K562 (cell line): Measurements from ENCODE around the gene GAB1. TPM values are rescaled to one million over a fixed set of nuclear protein-coding genes. Genes with fewer than 3 reads are reported as not detected.

Experiments
- BRCA1 ChIP-seq, 2 experiments: fragments of 450-650 bp in 1 of 2; sonication (generic) in 1 of 2; formaldehyde crosslinking in 1 of 2; IDR thresholded peaks; 2 replicates each; pipeline versions ENCODE4 v1.5.0 to v1.6.1; 2017 to 2020; ENCODE audit warnings: mild to moderate bottlenecking in 1 of 2, missing genetic modification reagents in 1 of 2
- BRF1 ChIP-seq: IDR thresholded peaks from 3 replicates; pipeline ENCODE4 v1.6.1; 2011; ENCODE audit warnings: borderline replicate concordance, mild to moderate bottlenecking; ENCODE audit not compliant: insufficient read length; ENCODE audit errors: extremely low read depth
- ELF4 ChIP-seq: fragments of 450-650 bp; formaldehyde crosslinking; IDR thresholded peaks from 2 replicates; pipeline ENCODE4 v1.4.0; 2022; ENCODE audit warnings: missing genetic modification characterization
- EP400 ChIP-seq: fragments of 450-650 bp; IDR thresholded peaks from 2 replicates; pipeline ENCODE4 v1.6.1; 2017; ENCODE audit warnings: antibody characterized with exemption, mild to moderate bottlenecking, moderate library complexity
- FOXJ2 ChIP-seq: fragments of 200-800 bp; sonication (Bioruptor generic); IDR thresholded peaks from 2 replicates; pipeline ENCODE4 v1.6.1; 2016; ENCODE audit warnings: missing genetic modification characterization, missing compliant biosample characterization
- GTF2F1 ChIP-seq: IDR thresholded peaks from 2 replicates; pipeline ENCODE4 v1.6.1; 2011; ENCODE audit warnings: low read depth, low read length, improper control_type of control experiment
- HCFC1 ChIP-seq: IDR thresholded peaks from 2 replicates; pipeline ENCODE4 v1.6.1; 2012; ENCODE audit warnings: low read depth, low read length, improper control_type of control experiment
- KAT2B ChIP-seq: IDR thresholded peaks from one replicate; pipeline ENCODE4 v1.6.1; 2012; ENCODE audit warnings: low read depth, mild to moderate bottlenecking, control low read depth, inconsistent platforms, low read length, moderate library complexity
- KLF1 ChIP-seq: fragments of 450-650 bp; IDR thresholded peaks from 2 replicates; pipeline ENCODE4 v1.6.1; 2016; ENCODE audit warnings: missing genetic modification characterization, missing compliant biosample characterization
- NFIC ChIP-seq: fragments of 450-650 bp; IDR thresholded peaks from 2 replicates; pipeline ENCODE4 v1.6.1; 2017; ENCODE audit warnings: mild to moderate bottlenecking, inconsistent platforms
- SRF ChIP-seq, 2 experiments: fragments of 250-450, 450-650 bp in 1 of 2; sonication (Bioruptor Pico) in 1 of 2; sonication (generic) in 1 of 2; formaldehyde crosslinking; IDR thresholded peaks; 2 replicates each; pipeline versions ENCODE4 v1.5.0 to v1.5.1; 2020 to 2022; ENCODE audit warnings: mild to moderate bottlenecking in 1 of 2, missing genetic modification reagents in 1 of 2
- TAF15 ChIP-seq: fragments of 200-400 bp; formaldehyde crosslinking; IDR thresholded peaks from 2 replicates; pipeline ENCODE4 v1.6.1; 2017; ENCODE audit warnings: mild to moderate bottlenecking, low read depth, low read length, moderate library complexity
- ZSCAN32 ChIP-seq: fragments of 450-650 bp; formaldehyde crosslinking; IDR thresholded peaks from 2 replicates; pipeline ENCODE4 v1.4.0; 2020; ENCODE audit warnings: mild to moderate bottlenecking, moderate library complexity
- polyA plus RNA-seq, 8 experiments: library from polyadenylated mRNA; depleted of rRNA in 4 of 8; stranded (reverse) in 5 of 8; unstranded in 3 of 8; fragments of >200 nt; fragmentation: Nextera tagmentation in 2 of 8; fragmentation: Illumina TruSeq in 1 of 8; extraction: Ambion mirVana in 2 of 8; extraction: Trizol in 1 of 8; gene quantifications; 2 replicates each; pipeline versions ENCODE4 v1.2.1 to v1.2.3, GENCODE V29; 2011 to 2014; ENCODE audit warnings: inconsistent platforms in 1 of 8, missing spikeins in 1 of 8
- total RNA-seq, 7 experiments: library from RNA; depleted of rRNA in 6 of 7; stranded (reverse); fragments of >200 nt in 6 of 7; fragmentation: Illumina TruSeq in 2 of 7; extraction: Trizol in 2 of 7; gene quantifications; 2 replicates each; pipeline versions ENCODE4 v1.2.1 to v1.2.3, GENCODE V29; 2011 to 2021; ENCODE audit warnings: low replicate concordance in 1 of 7
- TF ChIP-seq, protein P1 (sequence below), 2 experiments: fragments of 450-650 bp; IDR thresholded peaks; 2 replicates each; pipeline ENCODE4 v1.6.1; 2018; ENCODE audit warnings: mild to moderate bottlenecking in 2 of 2, low read depth in 1 of 2; ENCODE audit not compliant: partially characterized antibody in 2 of 2
- TF ChIP-seq, protein P2 (sequence below): sonication (generic); formaldehyde crosslinking; IDR thresholded peaks from 2 replicates; pipeline ENCODE4 v1.8.0; 2022; ENCODE audit warnings: mild to moderate bottlenecking, missing genetic modification reagents
- TF ChIP-seq, protein P3 (sequence below): fragments of 250-450 bp; sonication (Bioruptor Pico); IDR thresholded peaks from 2 replicates; pipeline ENCODE4 v1.5.0; 2020; ENCODE audit warnings: mild to moderate bottlenecking
- TF ChIP-seq, protein P4 (sequence below), 2 experiments: fragments of 450-650 bp; conservative IDR thresholded peaks; 2 replicates each; pipeline ENCODE4 v1.6.1; 2017; ENCODE audit warnings: mild to moderate bottlenecking in 2 of 2, moderate library complexity in 2 of 2
- TF ChIP-seq, protein P5 (sequence below): fragments of 450-650 bp; IDR thresholded peaks from 2 replicates; pipeline ENCODE4 v1.6.1; 2016; ENCODE audit warnings: low read depth, mild to moderate bottlenecking, moderate library complexity

GAB1 gene
- total and polyA plus RNA-seq, 9 of the 15 experiments (the other 6 are each of a cell fraction or from before 2014, with no cell fraction given) = 1.3 to 14.6 (median 7.5) TPM

DNA sequence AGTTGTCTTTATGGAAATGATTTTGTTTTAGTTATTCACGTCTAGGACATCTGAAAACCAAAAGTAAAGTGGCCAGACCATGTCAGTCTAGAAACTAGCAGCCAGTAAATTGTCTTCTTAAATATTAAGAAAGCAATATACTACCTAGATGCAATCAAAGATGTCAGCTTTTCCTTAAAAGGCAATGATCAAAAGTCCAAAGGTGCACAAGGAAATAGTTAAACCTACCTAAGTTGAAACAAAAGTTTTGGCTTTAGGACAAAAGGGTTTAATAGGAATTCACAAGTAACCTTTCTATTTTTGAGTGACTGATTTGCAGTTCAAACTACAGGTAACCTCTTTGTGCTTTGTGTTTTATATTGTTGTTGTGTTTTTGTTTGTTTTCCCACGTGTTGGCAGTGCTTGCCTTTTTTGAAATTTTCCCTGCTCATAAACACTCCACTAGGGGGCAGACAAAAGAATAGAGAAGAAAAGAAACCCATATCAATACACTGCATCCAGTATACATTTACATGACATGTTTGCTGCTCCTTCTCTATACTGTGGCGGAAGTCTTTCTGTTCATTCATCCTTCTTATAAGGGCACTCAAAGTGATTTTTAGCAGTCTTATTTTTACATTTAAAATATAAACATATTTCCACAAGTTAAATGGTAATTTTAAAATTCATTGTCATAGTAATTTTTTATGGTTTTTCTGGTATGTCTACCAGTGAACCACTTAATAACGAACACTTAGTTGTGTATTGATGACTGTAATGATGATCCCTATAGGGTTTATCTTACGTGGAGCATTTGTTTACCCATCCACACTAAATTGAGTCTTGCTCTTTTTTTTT, 62.7 kb downstream of the GAB1 start (continued):
- TF ChIP-seq, protein P1, sequence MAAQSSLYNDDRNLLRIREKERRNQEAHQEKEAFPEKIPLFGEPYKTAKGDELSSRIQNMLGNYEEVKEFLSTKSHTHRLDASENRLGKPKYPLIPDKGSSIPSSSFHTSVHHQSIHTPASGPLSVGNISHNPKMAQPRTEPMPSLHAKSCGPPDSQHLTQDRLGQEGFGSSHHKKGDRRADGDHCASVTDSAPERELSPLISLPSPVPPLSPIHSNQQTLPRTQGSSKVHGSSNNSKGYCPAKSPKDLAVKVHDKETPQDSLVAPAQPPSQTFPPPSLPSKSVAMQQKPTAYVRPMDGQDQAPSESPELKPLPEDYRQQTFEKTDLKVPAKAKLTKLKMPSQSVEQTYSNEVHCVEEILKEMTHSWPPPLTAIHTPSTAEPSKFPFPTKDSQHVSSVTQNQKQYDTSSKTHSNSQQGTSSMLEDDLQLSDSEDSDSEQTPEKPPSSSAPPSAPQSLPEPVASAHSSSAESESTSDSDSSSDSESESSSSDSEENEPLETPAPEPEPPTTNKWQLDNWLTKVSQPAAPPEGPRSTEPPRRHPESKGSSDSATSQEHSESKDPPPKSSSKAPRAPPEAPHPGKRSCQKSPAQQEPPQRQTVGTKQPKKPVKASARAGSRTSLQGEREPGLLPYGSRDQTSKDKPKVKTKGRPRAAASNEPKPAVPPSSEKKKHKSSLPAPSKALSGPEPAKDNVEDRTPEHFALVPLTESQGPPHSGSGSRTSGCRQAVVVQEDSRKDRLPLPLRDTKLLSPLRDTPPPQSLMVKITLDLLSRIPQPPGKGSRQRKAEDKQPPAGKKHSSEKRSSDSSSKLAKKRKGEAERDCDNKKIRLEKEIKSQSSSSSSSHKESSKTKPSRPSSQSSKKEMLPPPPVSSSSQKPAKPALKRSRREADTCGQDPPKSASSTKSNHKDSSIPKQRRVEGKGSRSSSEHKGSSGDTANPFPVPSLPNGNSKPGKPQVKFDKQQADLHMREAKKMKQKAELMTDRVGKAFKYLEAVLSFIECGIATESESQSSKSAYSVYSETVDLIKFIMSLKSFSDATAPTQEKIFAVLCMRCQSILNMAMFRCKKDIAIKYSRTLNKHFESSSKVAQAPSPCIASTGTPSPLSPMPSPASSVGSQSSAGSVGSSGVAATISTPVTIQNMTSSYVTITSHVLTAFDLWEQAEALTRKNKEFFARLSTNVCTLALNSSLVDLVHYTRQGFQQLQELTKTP (IDR thresholded peaks at IDR 0.05; ENCODE audit: low read depth in 1 of 2, partially characterized antibody in 2 of 2) = no peak
- TF ChIP-seq HCFC1 (no peak), KLF1 (no peak), SRF (CRISPR knock-in tag; IDR thresholded peaks at IDR 0.05) (peak in 1 of 2 experiments; percentile 84; a peak in 1 of 4 replicates), TAF15 (no peak), NFIC (peak; percentile 25; the same call in 1 of the 2 replicates), EP400 (no peak), GTF2F1 (no peak), FOXJ2 (tag) (no peak), ZSCAN32 (CRISPR knock-in tag) (no peak), BRCA1 (IDR thresholded peaks at IDR 0.05) (no peak), BRCA1 (CRISPR knock-in tag; IDR thresholded peaks at IDR 0.05) (no peak), ELF4 (no peak), KAT2B (no peak), BRF1 (no peak)
- TF ChIP-seq, protein P2, sequence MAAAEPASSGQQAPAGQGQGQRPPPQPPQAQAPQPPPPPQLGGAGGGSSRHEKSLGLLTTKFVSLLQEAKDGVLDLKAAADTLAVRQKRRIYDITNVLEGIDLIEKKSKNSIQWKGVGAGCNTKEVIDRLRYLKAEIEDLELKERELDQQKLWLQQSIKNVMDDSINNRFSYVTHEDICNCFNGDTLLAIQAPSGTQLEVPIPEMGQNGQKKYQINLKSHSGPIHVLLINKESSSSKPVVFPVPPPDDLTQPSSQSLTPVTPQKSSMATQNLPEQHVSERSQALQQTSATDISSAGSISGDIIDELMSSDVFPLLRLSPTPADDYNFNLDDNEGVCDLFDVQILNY (CRISPR knock-in tag) = no peak
- TF ChIP-seq, protein P3, sequence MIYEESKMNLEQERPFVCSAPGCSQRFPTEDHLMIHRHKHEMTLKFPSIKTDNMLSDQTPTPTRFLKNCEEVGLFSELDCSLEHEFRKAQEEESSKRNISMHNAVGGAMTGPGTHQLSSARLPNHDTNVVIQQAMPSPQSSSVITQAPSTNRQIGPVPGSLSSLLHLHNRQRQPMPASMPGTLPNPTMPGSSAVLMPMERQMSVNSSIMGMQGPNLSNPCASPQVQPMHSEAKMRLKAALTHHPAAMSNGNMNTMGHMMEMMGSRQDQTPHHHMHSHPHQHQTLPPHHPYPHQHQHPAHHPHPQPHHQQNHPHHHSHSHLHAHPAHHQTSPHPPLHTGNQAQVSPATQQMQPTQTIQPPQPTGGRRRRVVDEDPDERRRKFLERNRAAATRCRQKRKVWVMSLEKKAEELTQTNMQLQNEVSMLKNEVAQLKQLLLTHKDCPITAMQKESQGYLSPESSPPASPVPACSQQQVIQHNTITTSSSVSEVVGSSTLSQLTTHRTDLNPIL (CRISPR knock-in tag) = no peak
- TF ChIP-seq, protein P4, sequence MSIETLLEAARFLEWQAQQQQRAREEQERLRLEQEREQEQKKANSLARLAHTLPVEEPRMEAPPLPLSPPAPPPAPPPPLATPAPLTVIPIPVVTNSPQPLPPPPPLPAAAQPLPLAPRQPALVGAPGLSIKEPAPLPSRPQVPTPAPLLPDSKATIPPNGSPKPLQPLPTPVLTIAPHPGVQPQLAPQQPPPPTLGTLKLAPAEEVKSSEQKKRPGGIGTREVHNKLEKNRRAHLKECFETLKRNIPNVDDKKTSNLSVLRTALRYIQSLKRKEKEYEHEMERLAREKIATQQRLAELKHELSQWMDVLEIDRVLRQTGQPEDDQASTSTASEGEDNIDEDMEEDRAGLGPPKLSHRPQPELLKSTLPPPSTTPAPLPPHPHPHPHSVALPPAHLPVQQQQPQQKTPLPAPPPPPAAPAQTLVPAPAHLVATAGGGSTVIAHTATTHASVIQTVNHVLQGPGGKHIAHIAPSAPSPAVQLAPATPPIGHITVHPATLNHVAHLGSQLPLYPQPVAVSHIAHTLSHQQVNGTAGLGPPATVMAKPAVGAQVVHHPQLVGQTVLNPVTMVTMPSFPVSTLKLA (conservative IDR thresholded peaks at IDR 0.05) = peak; percentile 85 to 90
- TF ChIP-seq, protein P5, sequence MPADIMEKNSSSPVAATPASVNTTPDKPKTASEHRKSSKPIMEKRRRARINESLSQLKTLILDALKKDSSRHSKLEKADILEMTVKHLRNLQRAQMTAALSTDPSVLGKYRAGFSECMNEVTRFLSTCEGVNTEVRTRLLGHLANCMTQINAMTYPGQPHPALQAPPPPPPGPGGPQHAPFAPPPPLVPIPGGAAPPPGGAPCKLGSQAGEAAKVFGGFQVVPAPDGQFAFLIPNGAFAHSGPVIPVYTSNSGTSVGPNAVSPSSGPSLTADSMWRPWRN = no peak
